K562 (cell line): Measurements from ENCODE around the gene APOM. TPM values are rescaled to one million over a fixed set of nuclear protein-coding genes. Genes with fewer than 3 reads are reported as not detected.

Source experiments
- ARID1B ChIP-seq: fragments of 450-650 bp; IDR thresholded peaks from 2 replicates; pipeline ENCODE4 v1.6.1; 2016; ENCODE audit warnings: antibody characterized with exemption, mild to moderate bottlenecking, inconsistent platforms
- CTBP1 ChIP-seq: fragments of 450-650 bp; IDR thresholded peaks from 2 replicates; pipeline ENCODE4 v1.6.1; 2016; ENCODE audit warnings: borderline replicate concordance
- EHMT2 ChIP-seq: fragments of 450-650 bp; IDR thresholded peaks from 2 replicates; pipeline ENCODE4 v1.6.1; 2018; ENCODE audit warnings: antibody characterized with exemption
- GTF2F1 ChIP-seq: IDR thresholded peaks from 2 replicates; pipeline ENCODE4 v1.6.1; 2011; ENCODE audit warnings: low read depth, low read length, improper control_type of control experiment
- MAFK ChIP-seq: IDR thresholded peaks from 2 replicates; pipeline ENCODE4 v1.6.1; 2011; ENCODE audit warnings: low read length, improper control_type of control experiment
- RB1 ChIP-seq: fragments of 450-650 bp; IDR thresholded peaks from 2 replicates; pipeline ENCODE4 v1.6.1; 2017; ENCODE audit warnings: low read depth, mild to moderate bottlenecking
- SMARCC2 ChIP-seq: fragments of 450-650 bp; IDR thresholded peaks from 2 replicates; pipeline ENCODE4 v1.6.1; 2017; ENCODE audit warnings: antibody characterized with exemption, moderate library complexity, mild to moderate bottlenecking, low read depth
- ZNF224 ChIP-seq: sonication (generic); formaldehyde crosslinking; IDR thresholded peaks from 2 replicates; pipeline ENCODE4 v1.8.0; 2022; ENCODE audit warnings: mild to moderate bottlenecking, missing genetic modification reagents
- ZNF408 ChIP-seq: fragments of 250-450 bp; sonication (Bioruptor Pico); IDR thresholded peaks from 2 replicates; pipeline ENCODE4 v1.4.0; 2020; ENCODE audit warnings: low read depth, mild to moderate bottlenecking, moderate library complexity
- polyA plus RNA-seq, 8 experiments: library from polyadenylated mRNA; depleted of rRNA in 4 of 8; stranded (reverse) in 5 of 8; unstranded in 3 of 8; fragments of >200 nt; fragmentation: Nextera tagmentation in 2 of 8; fragmentation: Illumina TruSeq in 1 of 8; extraction: Ambion mirVana in 2 of 8; extraction: Trizol in 1 of 8; gene quantifications; 2 replicates each; pipeline versions ENCODE4 v1.2.1 to v1.2.3, GENCODE V29; 2011 to 2014; ENCODE audit warnings: inconsistent platforms in 1 of 8, missing spikeins in 1 of 8
- total RNA-seq, 7 experiments: library from RNA; depleted of rRNA in 6 of 7; stranded (reverse); fragments of >200 nt in 6 of 7; fragmentation: Illumina TruSeq in 2 of 7; extraction: Trizol in 2 of 7; gene quantifications; 2 replicates each; pipeline versions ENCODE4 v1.2.1 to v1.2.3, GENCODE V29; 2011 to 2021; ENCODE audit warnings: low replicate concordance in 1 of 7
- TF ChIP-seq, protein P1 (sequence below): fragments of 250-450 bp; sonication (Bioruptor Pico); IDR thresholded peaks from 2 replicates; pipeline ENCODE4 v1.5.0; 2020; ENCODE audit warnings: mild to moderate bottlenecking
- TF ChIP-seq, protein P2 (sequence below): fragments of 450-650 bp; IDR thresholded peaks from 2 replicates; pipeline ENCODE4 v1.6.1; 2016; ENCODE audit warnings: borderline replicate concordance
- TF ChIP-seq, protein P3 (sequence below): fragments of 250-450 bp; sonication (Bioruptor Pico); IDR thresholded peaks from 2 replicates; pipeline ENCODE4 v1.5.0; 2020; ENCODE audit warnings: mild to moderate bottlenecking, borderline replicate concordance
- TF ChIP-seq, protein P4 (sequence below), 2 experiments: IDR thresholded peaks in 1 of 2; conservative IDR thresholded peaks in 1 of 2; 2 replicates each; pipeline ENCODE4 v1.6.1; 2016; ENCODE audit warnings: low read depth in 2 of 2, mild to moderate bottlenecking in 1 of 2, missing compliant biosample characterization in 1 of 2, missing genetic modification characterization in 1 of 2, moderate library complexity in 1 of 2
- TF ChIP-seq, protein P5 (sequence below): fragments of 450-650 bp; formaldehyde crosslinking; IDR thresholded peaks from 2 replicates; pipeline ENCODE4 v1.4.0; 2022; ENCODE audit warnings: missing genetic modification characterization

APOM gene
- total and polyA plus RNA-seq, 9 of the 15 experiments (the other 6 are each of a cell fraction or from before 2014, with no cell fraction given): 5.7 to 24.3 (median 10.4) TPM

DNA sequence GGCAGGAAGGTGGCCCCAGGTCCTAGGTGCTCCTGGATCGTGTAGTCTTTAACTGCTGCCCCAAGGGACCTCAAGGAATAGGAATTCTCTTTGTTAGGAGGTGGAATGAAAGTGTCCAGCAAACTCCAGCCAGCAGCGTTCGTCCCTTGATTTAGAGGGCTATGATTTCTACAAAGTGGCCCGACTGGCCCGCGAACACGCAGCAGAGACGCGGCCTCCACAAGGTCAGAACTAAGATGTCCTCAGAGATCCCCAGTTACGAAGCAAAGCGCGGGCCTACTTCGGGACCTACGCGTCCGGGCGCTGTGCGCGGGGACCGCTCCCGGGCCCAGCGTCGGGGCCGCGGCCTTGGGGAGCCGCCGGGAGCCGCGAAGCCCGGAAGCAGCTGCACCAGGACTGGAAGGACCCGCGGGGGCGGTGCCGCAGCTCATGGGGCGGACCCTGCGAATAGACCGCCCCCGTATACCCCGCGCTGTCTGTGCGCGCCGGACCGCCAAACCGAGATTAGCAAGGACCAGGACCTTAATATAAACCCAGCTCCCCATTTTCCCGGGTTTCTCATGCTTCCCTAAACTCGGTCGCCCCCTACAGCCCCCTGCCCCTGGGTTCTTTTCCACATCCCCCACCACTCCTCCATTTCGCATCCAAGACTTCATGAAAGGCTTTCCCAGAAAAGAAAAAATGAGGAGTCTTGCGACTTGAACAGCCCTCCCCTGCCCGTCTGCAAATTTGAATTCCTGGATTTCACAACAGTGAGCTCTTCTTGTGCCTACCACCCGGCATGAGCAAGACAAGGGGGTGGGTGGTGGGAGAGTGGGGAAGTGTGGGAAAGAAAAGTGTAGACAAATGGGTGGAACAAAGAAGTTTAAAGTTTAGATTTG lies 4.9 kb downstream of the APOM start, which contains the start of gene C6orf47 (continued):
- TF ChIP-seq ZNF408 (CRISPR knock-in tag) (no peak), ARID1B (no peak), MAFK (no peak; the same call in 1 of the 2 replicates), ZNF224 (CRISPR knock-in tag) (no peak), EHMT2 (no peak), SMARCC2 (no peak; the same call in 1 of the 2 replicates), GTF2F1 (peak; percentile 84; the same call in 1 of the 2 replicates), CTBP1 (peak; percentile 80), RB1 (no peak)
- TF ChIP-seq, protein P1, sequence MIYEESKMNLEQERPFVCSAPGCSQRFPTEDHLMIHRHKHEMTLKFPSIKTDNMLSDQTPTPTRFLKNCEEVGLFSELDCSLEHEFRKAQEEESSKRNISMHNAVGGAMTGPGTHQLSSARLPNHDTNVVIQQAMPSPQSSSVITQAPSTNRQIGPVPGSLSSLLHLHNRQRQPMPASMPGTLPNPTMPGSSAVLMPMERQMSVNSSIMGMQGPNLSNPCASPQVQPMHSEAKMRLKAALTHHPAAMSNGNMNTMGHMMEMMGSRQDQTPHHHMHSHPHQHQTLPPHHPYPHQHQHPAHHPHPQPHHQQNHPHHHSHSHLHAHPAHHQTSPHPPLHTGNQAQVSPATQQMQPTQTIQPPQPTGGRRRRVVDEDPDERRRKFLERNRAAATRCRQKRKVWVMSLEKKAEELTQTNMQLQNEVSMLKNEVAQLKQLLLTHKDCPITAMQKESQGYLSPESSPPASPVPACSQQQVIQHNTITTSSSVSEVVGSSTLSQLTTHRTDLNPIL (CRISPR knock-in tag): peak; percentile 60
- TF ChIP-seq, protein P2, sequence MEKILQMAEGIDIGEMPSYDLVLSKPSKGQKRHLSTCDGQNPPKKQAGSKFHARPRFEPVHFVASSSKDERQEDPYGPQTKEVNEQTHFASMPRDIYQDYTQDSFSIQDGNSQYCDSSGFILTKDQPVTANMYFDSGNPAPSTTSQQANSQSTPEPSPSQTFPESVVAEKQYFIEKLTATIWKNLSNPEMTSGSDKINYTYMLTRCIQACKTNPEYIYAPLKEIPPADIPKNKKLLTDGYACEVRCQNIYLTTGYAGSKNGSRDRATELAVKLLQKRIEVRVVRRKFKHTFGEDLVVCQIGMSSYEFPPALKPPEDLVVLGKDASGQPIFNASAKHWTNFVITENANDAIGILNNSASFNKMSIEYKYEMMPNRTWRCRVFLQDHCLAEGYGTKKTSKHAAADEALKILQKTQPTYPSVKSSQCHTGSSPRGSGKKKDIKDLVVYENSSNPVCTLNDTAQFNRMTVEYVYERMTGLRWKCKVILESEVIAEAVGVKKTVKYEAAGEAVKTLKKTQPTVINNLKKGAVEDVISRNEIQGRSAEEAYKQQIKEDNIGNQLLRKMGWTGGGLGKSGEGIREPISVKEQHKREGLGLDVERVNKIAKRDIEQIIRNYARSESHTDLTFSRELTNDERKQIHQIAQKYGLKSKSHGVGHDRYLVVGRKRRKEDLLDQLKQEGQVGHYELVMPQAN: peak; percentile 37
- TF ChIP-seq, protein P3, sequence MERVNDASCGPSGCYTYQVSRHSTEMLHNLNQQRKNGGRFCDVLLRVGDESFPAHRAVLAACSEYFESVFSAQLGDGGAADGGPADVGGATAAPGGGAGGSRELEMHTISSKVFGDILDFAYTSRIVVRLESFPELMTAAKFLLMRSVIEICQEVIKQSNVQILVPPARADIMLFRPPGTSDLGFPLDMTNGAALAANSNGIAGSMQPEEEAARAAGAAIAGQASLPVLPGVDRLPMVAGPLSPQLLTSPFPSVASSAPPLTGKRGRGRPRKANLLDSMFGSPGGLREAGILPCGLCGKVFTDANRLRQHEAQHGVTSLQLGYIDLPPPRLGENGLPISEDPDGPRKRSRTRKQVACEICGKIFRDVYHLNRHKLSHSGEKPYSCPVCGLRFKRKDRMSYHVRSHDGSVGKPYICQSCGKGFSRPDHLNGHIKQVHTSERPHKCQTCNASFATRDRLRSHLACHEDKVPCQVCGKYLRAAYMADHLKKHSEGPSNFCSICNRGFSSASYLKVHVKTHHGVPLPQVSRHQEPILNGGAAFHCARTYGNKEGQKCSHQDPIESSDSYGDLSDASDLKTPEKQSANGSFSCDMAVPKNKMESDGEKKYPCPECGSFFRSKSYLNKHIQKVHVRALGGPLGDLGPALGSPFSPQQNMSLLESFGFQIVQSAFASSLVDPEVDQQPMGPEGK (CRISPR knock-in tag): peak; percentile 81
- TF ChIP-seq, protein P4, sequence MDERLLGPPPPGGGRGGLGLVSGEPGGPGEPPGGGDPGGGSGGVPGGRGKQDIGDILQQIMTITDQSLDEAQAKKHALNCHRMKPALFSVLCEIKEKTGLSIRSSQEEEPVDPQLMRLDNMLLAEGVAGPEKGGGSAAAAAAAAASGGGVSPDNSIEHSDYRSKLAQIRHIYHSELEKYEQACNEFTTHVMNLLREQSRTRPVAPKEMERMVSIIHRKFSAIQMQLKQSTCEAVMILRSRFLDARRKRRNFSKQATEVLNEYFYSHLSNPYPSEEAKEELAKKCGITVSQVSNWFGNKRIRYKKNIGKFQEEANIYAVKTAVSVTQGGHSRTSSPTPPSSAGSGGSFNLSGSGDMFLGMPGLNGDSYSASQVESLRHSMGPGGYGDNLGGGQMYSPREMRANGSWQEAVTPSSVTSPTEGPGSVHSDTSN (CRISPR knock-in tag; IDR thresholded peaks at IDR 0.05; ENCODE audit: low read depth): no peak
- TF ChIP-seq, protein P4 (tag; conservative IDR thresholded peaks at IDR 0.05; ENCODE audit: low read depth): no peak
- TF ChIP-seq, protein P5, sequence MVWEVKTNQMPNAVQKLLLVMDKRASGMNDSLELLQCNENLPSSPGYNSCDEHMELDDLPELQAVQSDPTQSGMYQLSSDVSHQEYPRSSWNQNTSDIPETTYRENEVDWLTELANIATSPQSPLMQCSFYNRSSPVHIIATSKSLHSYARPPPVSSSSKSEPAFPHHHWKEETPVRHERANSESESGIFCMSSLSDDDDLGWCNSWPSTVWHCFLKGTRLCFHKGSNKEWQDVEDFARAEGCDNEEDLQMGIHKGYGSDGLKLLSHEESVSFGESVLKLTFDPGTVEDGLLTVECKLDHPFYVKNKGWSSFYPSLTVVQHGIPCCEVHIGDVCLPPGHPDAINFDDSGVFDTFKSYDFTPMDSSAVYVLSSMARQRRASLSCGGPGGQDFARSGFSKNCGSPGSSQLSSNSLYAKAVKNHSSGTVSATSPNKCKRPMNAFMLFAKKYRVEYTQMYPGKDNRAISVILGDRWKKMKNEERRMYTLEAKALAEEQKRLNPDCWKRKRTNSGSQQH: 0 out of 2 replicates have a peak, but pooled peaks have one; percentile 8
